Measurements from ENCODE around the gene IL7R. TPM values are rescaled to one million over a fixed set of nuclear protein-coding genes. Genes with fewer than 3 reads are reported as not detected.

The IL7R gene
- total RNA-seq, 1 experiment from 2014 or later, result 0.98 TPM

GRCh38 chr5:35879649-35880048 lies 23.0 kb downstream of the IL7R start:
- Histone ChIP-seq H3K9me2 (ENCODE audit: insufficient read depth) (no peaks in the 10 kb centered on the region), H3K9me3 (ENCODE audit: control insufficient read depth in 1 of 2, insufficient read depth in 1 of 2, low read depth in 1 of 2, low read length in 2 of 2) (no peaks in the 10 kb centered on the region), H3K4me2 (ENCODE audit: low read length) (no peak overlapping the region), H3K9ac (ENCODE audit: low read length) (no peak overlapping the region), H4K20me1 (ENCODE audit: insufficient read depth) (no peaks in the 10 kb centered on the region), H3K4me3 (replicated peaks in 1 of 2; ENCODE audit: low read depth in 1 of 2, low read length in 2 of 2) (no peak overlapping the region), H3K27ac (ENCODE audit: low read depth, low read length) (no peak overlapping the region), H2AFZ (ENCODE audit: low read depth, low read length, poor library complexity, severe bottlenecking) (no peak overlapping the region), H3K27me3 (ENCODE audit: insufficient read depth, low read length) (no peaks in the 10 kb centered on the region), H3K4me1 (ENCODE audit: control insufficient read depth in 1 of 2, insufficient read depth in 2 of 2, low read length in 2 of 2) (peaks cover 0 to 10% of the 10 kb centered on the region in 2 experiments; a peak in 2 of 4 replicates), H3K79me2 (ENCODE audit: insufficient read depth, low read length) (no peaks in the 10 kb centered on the region), H3K36me3 (ENCODE audit: control insufficient read depth in 1 of 2, insufficient read depth in 2 of 2, low read length in 2 of 2) (no peaks in the 10 kb centered on the region)
- TF ChIP-seq SP1 (IDR thresholded peaks at IDR 0.05; ENCODE audit: low read depth), result no peak
- TF ChIP-seq EGR1 (IDR thresholded peaks at IDR 0.05; ENCODE audit: low read depth), result no peak
- TF ChIP-seq MAX (IDR thresholded peaks at IDR 0.05), result no peak
- no peak for TF ChIP-seq FOSL1 (IDR thresholded peaks at IDR 0.05; ENCODE audit: low read depth)
- no peak for TF ChIP-seq ZFX (IDR thresholded peaks at IDR 0.05)
- TF ChIP-seq, protein P1, sequence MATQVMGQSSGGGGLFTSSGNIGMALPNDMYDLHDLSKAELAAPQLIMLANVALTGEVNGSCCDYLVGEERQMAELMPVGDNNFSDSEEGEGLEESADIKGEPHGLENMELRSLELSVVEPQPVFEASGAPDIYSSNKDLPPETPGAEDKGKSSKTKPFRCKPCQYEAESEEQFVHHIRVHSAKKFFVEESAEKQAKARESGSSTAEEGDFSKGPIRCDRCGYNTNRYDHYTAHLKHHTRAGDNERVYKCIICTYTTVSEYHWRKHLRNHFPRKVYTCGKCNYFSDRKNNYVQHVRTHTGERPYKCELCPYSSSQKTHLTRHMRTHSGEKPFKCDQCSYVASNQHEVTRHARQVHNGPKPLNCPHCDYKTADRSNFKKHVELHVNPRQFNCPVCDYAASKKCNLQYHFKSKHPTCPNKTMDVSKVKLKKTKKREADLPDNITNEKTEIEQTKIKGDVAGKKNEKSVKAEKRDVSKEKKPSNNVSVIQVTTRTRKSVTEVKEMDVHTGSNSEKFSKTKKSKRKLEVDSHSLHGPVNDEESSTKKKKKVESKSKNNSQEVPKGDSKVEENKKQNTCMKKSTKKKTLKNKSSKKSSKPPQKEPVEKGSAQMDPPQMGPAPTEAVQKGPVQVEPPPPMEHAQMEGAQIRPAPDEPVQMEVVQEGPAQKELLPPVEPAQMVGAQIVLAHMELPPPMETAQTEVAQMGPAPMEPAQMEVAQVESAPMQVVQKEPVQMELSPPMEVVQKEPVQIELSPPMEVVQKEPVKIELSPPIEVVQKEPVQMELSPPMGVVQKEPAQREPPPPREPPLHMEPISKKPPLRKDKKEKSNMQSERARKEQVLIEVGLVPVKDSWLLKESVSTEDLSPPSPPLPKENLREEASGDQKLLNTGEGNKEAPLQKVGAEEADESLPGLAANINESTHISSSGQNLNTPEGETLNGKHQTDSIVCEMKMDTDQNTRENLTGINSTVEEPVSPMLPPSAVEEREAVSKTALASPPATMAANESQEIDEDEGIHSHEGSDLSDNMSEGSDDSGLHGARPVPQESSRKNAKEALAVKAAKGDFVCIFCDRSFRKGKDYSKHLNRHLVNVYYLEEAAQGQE (IDR thresholded peaks at IDR 0.05; ENCODE audit: low read depth), result no peak
- TF ChIP-seq, protein P2, sequence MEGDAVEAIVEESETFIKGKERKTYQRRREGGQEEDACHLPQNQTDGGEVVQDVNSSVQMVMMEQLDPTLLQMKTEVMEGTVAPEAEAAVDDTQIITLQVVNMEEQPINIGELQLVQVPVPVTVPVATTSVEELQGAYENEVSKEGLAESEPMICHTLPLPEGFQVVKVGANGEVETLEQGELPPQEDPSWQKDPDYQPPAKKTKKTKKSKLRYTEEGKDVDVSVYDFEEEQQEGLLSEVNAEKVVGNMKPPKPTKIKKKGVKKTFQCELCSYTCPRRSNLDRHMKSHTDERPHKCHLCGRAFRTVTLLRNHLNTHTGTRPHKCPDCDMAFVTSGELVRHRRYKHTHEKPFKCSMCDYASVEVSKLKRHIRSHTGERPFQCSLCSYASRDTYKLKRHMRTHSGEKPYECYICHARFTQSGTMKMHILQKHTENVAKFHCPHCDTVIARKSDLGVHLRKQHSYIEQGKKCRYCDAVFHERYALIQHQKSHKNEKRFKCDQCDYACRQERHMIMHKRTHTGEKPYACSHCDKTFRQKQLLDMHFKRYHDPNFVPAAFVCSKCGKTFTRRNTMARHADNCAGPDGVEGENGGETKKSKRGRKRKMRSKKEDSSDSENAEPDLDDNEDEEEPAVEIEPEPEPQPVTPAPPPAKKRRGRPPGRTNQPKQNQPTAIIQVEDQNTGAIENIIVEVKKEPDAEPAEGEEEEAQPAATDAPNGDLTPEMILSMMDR (IDR thresholded peaks at IDR 0.05 in 2 of 3, conservative IDR thresholded peaks at IDR 0.05 in 1 of 3; ENCODE audit: borderline replicate concordance in 1 of 3, insufficient read depth in 1 of 3, low read depth in 2 of 3, low read length in 2 of 3), result no peak
- no peak for TF ChIP-seq EZH2phosphoT487 (IDR thresholded peaks at IDR 0.05; ENCODE audit: borderline replicate concordance)
- no peak for TF ChIP-seq TCF7L2 (IDR thresholded peaks at IDR 0.05; ENCODE audit: borderline replicate concordance, extremely low read depth, insufficient read depth, insufficient read length)
- no peak for TF ChIP-seq ELF1 (IDR thresholded peaks at IDR 0.05; ENCODE audit: borderline replicate concordance, low read depth)
- TF ChIP-seq JUND (IDR thresholded peaks at IDR 0.05), result no peak
- TF ChIP-seq CEBPB (IDR thresholded peaks at IDR 0.05; ENCODE audit: low read depth), result no peak
- TF ChIP-seq CBX3 (IDR thresholded peaks at IDR 0.05; ENCODE audit: low read depth), result no peak
- no peak for TF ChIP-seq EZH2 (IDR thresholded peaks at IDR 0.05)
- TF ChIP-seq ATF3 (IDR thresholded peaks at IDR 0.05), result no peak
- TF ChIP-seq POLR2A (IDR thresholded peaks at IDR 0.05; ENCODE audit: borderline replicate concordance, extremely low read depth, insufficient read depth, insufficient read length), result no peak
- TF ChIP-seq YY1 (IDR thresholded peaks at IDR 0.05; ENCODE audit: extremely low read depth, insufficient replicate concordance, low read depth, low read length), result no peak
- no peak for TF ChIP-seq SRF (IDR thresholded peaks at IDR 0.05; ENCODE audit: low read depth)
- BruUV-seq (replicated peaks), result no TSS peak
- ATAC-seq (no peak), DNase-seq (ENCODE audit: low read depth, low spot score) (no peak)
- ChIA-PET RAD21 (ENCODE audit: low non-redundant PET in 1 of 2, low total read pairs in 2 of 2, uncharacterized antibody in 2 of 2, unreplicated experiment in 2 of 2) (no interaction called here), CTCF (no interaction called here), POLR2A (no interaction called here)
- intact Hi-C loops (cut with micrococcal nuclease), result no loop called here

Data from HCT116 (cell line).